Kidney glomerular epithelial cell (primary cell): ENCODE measurements around the gene WT1.
"Not testable (repeated sequence)": the region's sequence is repeated elsewhere in the genome, so short reads cannot be mapped to it uniquely, and the experiment has no call there.

Experiments used
- DNase-seq: peaks from one replicate; lab custom pipeline; 2025; lab: John Stamatoyannopoulos, UW

The WT1 gene

DNA sequence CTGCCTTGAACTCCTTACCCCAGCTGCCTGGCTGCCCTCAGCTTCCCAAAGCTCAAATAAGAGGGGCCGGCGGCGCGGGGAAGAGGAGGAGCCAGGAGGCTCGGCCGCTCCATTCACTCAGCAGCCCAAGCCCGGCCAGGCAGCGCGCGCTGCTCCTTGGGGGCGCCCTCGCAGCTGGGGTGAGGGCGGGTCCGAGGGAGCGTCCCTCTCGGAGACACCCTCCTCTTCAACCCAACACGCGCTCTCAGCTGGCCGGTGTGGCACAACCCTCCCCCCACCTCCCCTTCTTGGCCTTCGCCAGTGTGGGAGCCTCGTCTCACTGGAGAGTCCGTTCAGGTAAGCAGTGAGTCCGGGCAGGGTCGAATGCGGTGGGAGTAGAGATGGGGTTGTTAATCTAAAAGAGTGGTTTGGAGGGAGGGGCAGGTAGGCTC is at the start of gene WT1:
WT1 (minus strand) TSS at position 29 of the 431 bp plus-strand sequence.
- DNase-seq: peak; percentile 91

GRCh38 chr11:32479291-32479690 is 44.0 kb upstream of the WT1 start:
- no peak for DNase-seq

DNA sequence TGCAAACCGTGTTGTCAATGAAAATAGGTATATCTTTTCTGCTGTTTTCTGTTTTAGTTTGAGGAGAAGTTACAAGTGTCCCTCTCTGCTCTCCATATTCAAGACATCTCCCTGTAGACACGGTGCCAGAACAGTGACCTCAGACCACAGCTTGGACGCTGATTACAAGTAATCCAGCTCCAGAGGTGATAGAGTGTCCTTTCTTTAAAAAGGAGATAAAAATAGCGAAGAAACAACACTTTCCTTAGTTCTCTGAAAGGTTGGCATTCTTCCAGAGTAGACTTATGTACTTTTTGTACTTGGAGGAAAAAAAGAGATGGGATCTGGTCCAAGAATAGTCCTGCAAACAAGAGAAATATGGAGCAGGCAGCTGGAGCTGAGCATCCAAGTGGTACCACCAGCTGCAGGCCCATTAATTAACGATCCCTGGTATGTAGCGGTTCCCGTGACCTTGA is 43.0 kb upstream of the WT1 start:
- no peak for DNase-seq

DNA sequence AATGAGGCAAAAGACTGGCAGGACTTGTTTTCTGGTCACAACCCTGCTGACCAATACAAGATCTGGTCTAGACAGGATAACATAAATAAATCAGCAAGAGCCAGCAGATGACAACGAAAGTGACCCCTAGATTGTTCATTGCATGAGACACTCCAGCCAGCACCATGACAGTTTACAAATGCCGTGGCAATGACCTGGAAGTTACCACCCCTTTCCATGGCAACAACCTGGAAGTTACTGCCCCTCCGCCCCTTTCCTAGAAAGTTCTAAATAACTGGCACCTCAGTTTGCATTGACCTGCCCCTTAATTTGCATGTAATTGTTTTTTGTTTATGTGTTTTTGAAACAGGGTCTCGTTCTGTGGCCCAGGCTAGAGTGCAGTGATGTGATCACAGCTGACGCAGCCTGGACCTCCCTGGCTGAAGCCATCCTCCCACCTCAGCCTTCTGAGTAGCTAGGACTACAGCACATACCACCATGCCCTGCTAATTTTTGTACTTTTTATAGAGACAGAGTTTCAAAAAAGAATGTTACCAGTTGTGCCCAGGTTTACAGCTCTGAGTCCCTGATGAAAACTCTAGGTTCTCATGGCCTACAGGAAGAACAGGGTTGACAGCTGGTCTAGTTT is 38.1 kb upstream of the WT1 start:
- DNase-seq: no peak

DNA sequence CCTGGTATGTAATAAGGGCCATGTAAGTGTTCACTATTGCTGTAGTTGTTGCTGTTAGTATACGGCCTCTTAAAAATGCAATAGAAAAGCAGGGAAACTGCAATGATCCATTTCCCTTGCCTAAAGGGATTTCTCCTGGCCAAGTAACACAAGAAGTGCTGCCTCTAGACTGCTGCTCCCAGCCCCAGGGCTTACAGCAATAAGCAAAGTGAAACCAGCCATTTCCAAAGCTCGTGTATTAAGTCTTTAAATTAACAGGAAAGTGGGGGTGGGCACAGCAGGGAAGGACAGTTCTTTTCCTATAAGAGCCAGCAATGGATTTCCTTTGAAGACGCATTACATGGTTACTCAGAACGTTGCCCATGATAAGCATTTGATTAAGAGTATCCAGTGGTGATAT is 36.9 kb upstream of the WT1 start:
- no peak for DNase-seq

GRCh38 chr11:32471544-32471943 is 36.2 kb upstream of the WT1 start:
- not testable (repeated sequence) for DNase-seq

GRCh38 chr11:32469791-32470190 is 34.5 kb upstream of the WT1 start:
- no peak for DNase-seq

DNA sequence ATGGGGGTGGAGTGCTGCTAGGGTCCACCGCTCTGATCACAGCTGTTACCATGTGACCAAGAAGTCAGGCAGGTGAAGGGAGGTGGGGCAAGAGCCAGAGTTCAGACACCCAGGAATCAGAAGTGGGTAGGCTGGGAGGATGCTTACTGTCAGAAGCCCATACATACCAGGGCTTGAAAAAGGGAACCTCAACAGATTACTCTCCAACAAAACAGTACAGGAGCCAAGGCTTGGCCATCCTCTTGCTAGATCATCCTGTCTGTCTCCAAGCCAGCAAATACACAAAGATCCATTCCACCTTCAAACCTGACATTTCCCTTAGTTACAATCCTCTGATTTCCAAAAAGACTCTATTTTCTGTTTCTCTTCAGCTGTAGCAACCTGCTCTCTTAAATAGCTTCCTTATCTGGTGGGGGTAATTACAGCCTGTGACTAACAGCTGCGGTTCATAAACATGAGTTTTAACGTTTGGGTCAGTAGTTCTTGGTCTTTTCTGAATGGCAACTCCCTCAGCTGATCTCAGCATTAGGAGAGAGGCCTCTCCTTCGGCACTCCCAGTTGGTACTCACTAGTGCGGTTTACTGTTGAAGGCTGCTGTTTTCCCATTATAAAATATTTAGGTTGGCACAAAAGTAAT is 31.1 kb upstream of the WT1 start:
- peak; percentile 93 for DNase-seq

DNA sequence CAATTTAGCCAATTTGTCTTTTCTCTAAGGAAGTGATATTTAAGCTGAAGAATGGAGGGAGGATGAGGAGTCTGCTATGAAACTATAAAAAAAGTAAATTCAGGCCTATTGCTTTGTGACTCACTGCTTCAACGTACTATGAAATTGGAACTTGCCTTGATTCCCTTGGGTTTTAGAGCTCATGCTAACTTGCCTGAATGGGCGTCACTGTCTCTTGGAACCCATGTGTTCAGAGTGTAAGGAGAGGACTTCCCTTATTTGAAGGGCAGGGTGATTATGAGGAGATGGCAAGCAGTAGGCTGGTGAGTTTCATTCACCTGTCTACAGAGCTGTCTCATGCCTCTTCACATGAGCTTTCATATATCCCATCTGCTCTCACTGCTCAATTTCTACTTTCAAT is 28.7 kb upstream of the WT1 start:
- no peak for DNase-seq

- no peak for DNase-seq
Observed at GRCh38 chr11:32462011-32462690, 26.8 kb upstream of the WT1 start.

- no peak for DNase-seq
Observed at GRCh38 chr11:32456864-32457263, 21.5 kb upstream of the WT1 start.

- no peak for DNase-seq
Observed at GRCh38 chr11:32454993-32455392, 19.7 kb upstream of the WT1 start.

- no peak for DNase-seq
Observed at GRCh38 chr11:32451808-32452207, 16.5 kb upstream of the WT1 start.

DNA sequence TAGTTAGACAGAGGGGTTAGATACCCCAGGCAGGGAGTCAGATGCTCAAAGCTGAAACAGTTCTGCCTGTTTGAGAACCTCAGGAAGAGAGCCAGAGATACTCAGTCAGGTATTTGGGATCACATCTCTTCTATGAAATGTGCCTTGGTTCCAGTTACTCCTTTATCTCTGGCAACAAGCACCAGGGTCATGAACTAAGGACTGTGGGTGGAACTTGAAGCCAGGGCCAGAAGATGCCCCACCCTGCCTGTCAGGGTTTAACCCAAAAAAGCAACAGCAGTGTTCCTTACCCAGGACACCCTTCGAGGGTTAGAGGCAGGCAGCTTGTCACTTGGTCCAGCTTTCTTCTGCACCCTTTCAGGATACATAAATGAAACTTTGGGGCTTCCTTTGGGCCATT is 15.0 kb upstream of the WT1 start:
- DNase-seq: no peak

DNA sequence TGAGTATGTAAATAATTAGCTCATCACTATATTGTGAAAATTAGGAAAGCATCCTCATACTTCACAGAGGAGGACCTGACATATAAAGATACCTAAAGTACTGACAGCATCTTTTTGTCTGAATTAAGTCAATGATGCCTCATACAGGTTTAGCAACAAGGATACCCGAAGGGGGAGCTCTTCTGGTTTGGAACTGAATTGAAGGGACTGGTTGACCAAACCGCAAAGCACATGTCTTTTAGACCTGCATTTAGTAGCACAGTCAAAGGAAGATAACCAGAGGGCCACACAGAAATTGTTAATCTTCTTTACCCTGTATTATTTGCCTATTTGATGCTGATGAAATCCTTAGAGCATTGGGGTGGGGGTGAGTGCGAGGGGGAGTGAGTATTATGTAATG is 12.9 kb upstream of the WT1 start:
- peak; percentile 15 for DNase-seq

DNA sequence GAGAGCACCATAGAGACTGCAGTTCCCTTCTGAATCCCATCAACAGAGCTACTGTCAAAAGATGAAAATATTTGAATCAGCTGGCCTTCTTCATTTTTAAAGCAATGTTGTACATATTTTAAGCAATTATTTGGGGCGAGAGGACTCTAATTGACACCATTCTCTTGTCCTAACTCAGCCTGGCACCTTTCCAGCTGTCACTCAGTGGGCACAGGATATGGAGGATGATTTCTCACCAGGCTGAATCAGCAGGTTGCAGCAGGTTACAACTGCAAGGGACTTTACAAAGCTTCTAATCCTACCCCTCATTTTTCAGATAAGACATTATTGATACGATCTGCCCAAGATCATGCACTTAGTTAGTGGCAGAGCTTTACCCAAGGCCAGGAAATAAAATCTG is 11.9 kb upstream of the WT1 start:
- no peak for DNase-seq

DNA sequence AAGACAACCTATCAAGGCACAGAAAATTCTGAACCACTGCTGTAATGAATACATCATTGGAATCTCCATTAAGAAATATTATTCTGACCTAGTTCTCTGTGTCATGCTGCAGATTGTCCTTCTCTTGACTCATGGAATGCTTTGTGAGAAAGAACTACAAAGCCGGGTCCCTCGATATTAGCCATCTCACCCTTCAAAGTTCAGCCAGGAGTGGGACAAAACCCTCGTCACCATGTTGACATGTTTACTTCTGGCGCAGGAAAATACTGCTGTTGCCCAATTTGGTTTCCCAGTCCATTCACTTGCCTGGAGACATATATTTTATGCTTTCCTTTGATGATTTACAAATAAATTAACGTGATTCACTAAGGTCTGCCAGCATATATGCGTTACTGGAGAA is 10.9 kb upstream of the WT1 start:
- DNase-seq: no peak

- DNase-seq: no peak
Observed at GRCh38 chr11:32444186-32444585, 8.8 kb upstream of the WT1 start.

- no peak for DNase-seq
Observed at GRCh38 chr11:32440916-32441315, 5.6 kb upstream of the WT1 start.

DNA sequence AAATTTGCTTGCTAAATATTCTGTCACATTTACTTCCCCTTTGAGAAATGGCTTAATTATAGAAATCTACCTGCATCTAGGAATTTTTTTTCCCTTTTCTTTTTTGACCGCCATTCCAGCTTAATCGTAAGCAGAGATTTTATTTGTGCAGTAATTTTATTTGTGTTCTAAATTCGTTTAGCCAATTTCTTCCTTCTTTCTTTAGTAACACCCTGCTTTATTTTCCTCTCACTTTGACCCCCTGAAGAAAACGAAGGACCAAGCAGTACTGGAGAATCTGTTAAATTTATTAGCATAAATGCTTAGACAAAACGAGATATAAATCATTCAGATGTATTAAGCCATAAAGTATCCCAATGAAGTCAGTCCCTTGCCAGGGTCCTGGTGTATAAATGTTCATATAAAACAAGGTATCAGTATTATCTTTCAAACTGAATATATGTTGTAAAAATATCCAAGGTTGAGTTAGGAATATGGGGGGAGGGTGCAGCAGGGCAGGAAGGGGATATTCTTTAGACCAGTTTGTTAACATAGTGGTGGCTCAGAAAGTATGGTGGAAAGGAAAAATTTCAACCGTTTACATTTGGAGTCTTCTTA is 5.1 kb upstream of the WT1 start:
- no peak for DNase-seq

DNA sequence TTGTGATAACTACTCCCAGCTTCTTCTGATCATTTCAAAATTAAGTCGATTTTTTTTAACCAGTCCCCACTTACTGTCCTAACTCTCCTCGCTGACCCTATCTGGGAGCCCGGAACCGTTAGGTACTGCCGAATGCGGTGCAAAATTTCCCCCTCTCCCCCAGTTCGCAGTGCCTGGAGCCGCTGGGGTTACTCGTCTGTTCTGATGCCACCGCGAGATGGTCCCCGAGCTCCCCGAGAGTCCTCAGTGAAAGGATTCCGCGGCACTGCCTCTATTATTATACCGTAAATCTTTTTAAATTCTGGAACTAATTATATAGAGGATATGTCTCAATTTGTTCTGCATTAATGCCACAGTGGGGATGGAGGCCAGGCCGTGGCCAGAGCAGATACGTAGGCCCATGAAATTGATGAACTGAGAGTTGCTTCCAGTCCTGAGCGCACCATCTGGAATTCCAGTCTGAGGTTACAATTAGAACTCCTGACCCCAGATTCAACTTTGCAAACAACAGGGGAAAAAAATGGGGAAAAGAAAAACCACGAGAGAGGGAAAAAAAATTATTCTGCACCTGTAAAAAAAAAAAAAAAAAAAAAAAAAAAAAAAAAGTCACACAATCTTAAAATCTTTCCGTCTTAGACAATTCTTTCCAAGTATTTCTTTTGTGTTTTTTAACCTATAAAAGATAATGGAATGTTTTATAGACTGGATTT is 4.3 kb upstream of the WT1 start:
- peak; percentile 27 for DNase-seq

GRCh38 chr11:32438866-32439489 is 3.6 kb upstream of the WT1 start:
- no peak for DNase-seq
